Measurements from ENCODE around the gene GRIK2.

GRIK2 gene

GRCh38 chr6:101816716-101817115 is 423.2 kb downstream of the GRIK2 start:
- DNase-seq, result no peak

- DNase-seq, result no peak
These were observed 424.5 kb downstream of the GRIK2 start for GRCh38 chr6:101818051-101818450.

- DNase-seq, result no peak
These were observed 431.2 kb downstream of the GRIK2 start for GRCh38 chr6:101824551-101825345.

GRCh38 chr6:101826269-101826668 is 432.8 kb downstream of the GRIK2 start:
- DNase-seq, result no peak

GRCh38 chr6:101826678-101827077 is 433.2 kb downstream of the GRIK2 start:
- no peak for DNase-seq

- DNase-seq, result no peak
These were observed 437.1 kb downstream of the GRIK2 start for GRCh38 chr6:101830501-101831031.

GRCh38 chr6:101832371-101832770 is 438.9 kb downstream of the GRIK2 start:
- no peak for DNase-seq

- no peak for DNase-seq
These were observed 446.6 kb downstream of the GRIK2 start for GRCh38 chr6:101840100-101840499.

GRCh38 chr6:101845172-101845571 is 451.7 kb downstream of the GRIK2 start:
- no peak for DNase-seq

GRCh38 chr6:101845621-101846020 is 452.1 kb downstream of the GRIK2 start:
- DNase-seq, result no peak

GRCh38 chr6:101847690-101848089 is 454.2 kb downstream of the GRIK2 start:
- DNase-seq, result no peak

GRCh38 chr6:101851911-101852310 is 458.4 kb downstream of the GRIK2 start:
- no peak for DNase-seq

- DNase-seq, result no peak
These were observed 459.9 kb downstream of the GRIK2 start for GRCh38 chr6:101853231-101854085.

GRCh38 chr6:101876431-101876830 is 482.9 kb downstream of the GRIK2 start:
- no peak for DNase-seq

- no peak for DNase-seq
These were observed 485.2 kb downstream of the GRIK2 start for GRCh38 chr6:101878554-101879276.

GRCh38 chr6:101879782-101880181 is 486.3 kb downstream of the GRIK2 start:
- no peak for DNase-seq

- DNase-seq, result no peak
These were observed 490.0 kb downstream of the GRIK2 start for GRCh38 chr6:101883505-101883904.

- DNase-seq, result no peak
These were observed 494.0 kb downstream of the GRIK2 start for GRCh38 chr6:101887532-101887931.

GRCh38 chr6:101907356-101908217 is 514.1 kb downstream of the GRIK2 start:
- no peak for DNase-seq

GRCh38 chr6:101909366-101909765 is 515.9 kb downstream of the GRIK2 start:
- no peak for DNase-seq

GRCh38 chr6:101912311-101912710 is 518.8 kb downstream of the GRIK2 start:
- no peak for DNase-seq

GRCh38 chr6:101918471-101918870 is 525.0 kb downstream of the GRIK2 start:
- DNase-seq, result no peak
